Femur (tissue), 1 donor: Measurements from ENCODE around the gene RHD.
A peak's percentile ranks its signal among the peaks of the same experiment; 100 is the strongest.
"Not testable (repeated sequence)": the region's sequence is repeated elsewhere in the genome, so short reads cannot be mapped to it uniquely, and the experiment has no call there.

Source experiments
- DNase-seq: peaks from one replicate; pipeline ENCODE4 v3.0.0-alpha.2; 2017

RHD gene

GRCh38 chr1:25309486-25309885, 37.2 kb downstream of the RHD start:
- DNase-seq, result not testable (repeated sequence)

GRCh38 chr1:25312806-25313470, 40.6 kb downstream of the RHD start:
- not testable (repeated sequence) for DNase-seq

GRCh38 chr1:25320314-25320938, 48.1 kb downstream of the RHD start:
- not testable (repeated sequence) for DNase-seq

- not testable (repeated sequence) for DNase-seq
These were observed 49.8 kb downstream of the RHD start for GRCh38 chr1:25322127-25322526.

GRCh38 chr1:25324407-25324806, 52.1 kb downstream of the RHD start:
- not testable (repeated sequence) for DNase-seq

- DNase-seq, result not testable (repeated sequence)
These were observed 55.8 kb downstream of the RHD start for GRCh38 chr1:25327864-25328790.

GRCh38 chr1:25328791-25329185, 56.5 kb downstream of the RHD start:
- DNase-seq, result not testable (repeated sequence)

- DNase-seq, result not testable (repeated sequence)
These were observed 57.0 kb downstream of the RHD start for GRCh38 chr1:25329336-25329735.

GRCh38 chr1:25329950-25330349, 57.6 kb downstream of the RHD start:
- not testable (repeated sequence) for DNase-seq

GRCh38 chr1:25336922-25337354, 64.6 kb downstream of the RHD start:
- DNase-seq, result not testable (repeated sequence)

- not testable (repeated sequence) for DNase-seq
These were observed 65.3 kb downstream of the RHD start for GRCh38 chr1:25337483-25338187.

- peak; percentile 95 for DNase-seq
These were observed 66.1 kb downstream of the RHD start, which contains the start of gene TMEM50A for GRCh38 chr1:25338188-25338981. Gene TMEM50A (plus strand): TSS chr1:25338334. CDS start chr1:25340487, 2,153 bp downstream.

- no peak for DNase-seq
These were observed 66.7 kb downstream of the RHD start for GRCh38 chr1:25338986-25339385.

GRCh38 chr1:25341746-25342145, 69.4 kb downstream of the RHD start:
- no peak for DNase-seq

- no peak for DNase-seq
These were observed 70.5 kb downstream of the RHD start for GRCh38 chr1:25342846-25343245.

- peak; percentile 20 for DNase-seq
These were observed 71.6 kb downstream of the RHD start for GRCh38 chr1:25343872-25344271.

GRCh38 chr1:25347556-25347955, 75.2 kb downstream of the RHD start:
- DNase-seq, result no peak

GRCh38 chr1:25349606-25350005, 77.3 kb downstream of the RHD start:
- no peak for DNase-seq

- DNase-seq, result no peak
These were observed 83.6 kb downstream of the RHD start for GRCh38 chr1:25355841-25356395.

GRCh38 chr1:25356441-25356840, 84.1 kb downstream of the RHD start:
- DNase-seq, result no peak

- DNase-seq, result no peak
These were observed 84.5 kb downstream of the RHD start for GRCh38 chr1:25356848-25357247.
